ENCODE measurements around the gene MYLK2.
A peak's percentile ranks its signal among the peaks of the same experiment; 100 is the strongest.
"Not testable (repeated sequence)": the region's sequence is repeated elsewhere in the genome, so short reads cannot be mapped to it uniquely, and the experiment has no call there.

The MYLK2 gene

DNA sequence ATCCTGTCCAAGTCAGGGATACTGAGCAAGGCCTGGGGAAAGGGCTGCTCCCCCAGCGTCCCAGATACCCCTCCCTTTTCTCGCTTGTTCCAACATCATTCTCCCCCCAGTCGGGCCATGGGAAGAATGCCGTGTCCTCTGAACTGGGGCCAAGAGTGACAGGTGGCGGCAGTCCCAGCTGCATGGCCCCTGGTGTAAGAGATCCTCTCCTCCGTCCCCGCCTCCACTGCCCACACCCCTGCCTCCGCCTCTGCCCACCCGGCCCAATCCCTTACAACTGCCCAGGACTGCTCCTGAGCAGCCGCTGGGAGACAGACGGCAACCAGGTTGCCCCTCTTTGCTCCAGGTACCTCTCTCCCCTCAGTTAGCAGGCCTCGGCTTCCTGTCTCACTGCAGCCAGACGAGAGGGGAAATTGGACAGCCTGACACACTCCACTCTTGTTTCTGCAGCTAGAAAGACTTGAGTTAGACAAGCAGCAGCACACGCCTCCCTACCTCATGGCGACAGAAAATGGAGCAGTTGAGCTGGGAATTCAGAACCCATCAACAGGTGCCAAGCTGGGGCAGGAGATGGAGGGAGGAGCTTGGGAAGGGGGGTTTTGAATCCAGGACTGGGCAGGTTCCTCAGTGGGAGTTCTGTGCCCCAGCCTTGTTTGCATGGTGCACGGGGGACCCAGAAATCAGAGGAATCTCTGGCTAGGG, at the start of gene MYLK2:
Gene MYLK2 (plus strand): TSS at position 274 of the 702 bp plus-strand sequence. CDS start 225 bp downstream, at position 499.
- DNase-seq: peak; percentile 83

DNA sequence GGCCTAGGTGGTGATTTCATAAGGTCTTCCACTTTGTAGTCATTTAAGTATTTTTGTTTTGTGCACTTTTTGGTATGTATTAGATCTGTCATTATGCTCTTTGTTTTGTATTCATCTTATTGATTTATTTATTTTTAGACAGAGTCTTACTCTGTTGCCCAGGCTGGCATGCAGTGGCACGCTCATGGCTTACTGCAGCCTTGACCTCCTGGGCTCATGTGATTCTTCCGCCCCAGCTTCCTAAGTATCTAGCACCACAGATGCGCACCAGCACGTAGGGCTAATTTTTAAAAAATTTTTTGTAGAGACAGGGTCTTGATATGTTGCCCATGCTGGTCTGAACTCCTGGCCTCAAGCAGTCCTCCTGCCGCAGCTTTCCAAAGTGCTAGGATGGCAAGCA, 49.5 kb upstream of the MYLK2 start:
- no peak for DNase-seq

DNA sequence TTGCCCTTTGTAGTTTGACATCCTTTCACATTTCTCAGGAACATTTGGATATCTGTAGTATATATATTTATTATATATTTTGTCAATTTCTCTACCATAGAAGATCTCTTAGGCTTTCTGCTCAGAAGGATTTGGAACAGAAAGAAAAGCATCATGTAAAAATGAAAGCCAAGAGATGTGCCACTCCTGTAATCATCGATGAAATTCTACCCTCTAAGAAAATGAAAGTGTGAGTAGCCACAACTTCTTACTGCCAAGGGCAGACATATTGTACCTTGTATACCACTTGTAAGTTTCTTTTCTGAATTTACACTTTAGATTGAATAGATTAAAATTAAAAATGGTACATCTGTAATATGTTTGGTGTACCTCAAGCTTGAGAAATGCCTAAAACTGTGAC, 48.9 kb upstream of the MYLK2 start:
- DNase-seq: no peak

DNA sequence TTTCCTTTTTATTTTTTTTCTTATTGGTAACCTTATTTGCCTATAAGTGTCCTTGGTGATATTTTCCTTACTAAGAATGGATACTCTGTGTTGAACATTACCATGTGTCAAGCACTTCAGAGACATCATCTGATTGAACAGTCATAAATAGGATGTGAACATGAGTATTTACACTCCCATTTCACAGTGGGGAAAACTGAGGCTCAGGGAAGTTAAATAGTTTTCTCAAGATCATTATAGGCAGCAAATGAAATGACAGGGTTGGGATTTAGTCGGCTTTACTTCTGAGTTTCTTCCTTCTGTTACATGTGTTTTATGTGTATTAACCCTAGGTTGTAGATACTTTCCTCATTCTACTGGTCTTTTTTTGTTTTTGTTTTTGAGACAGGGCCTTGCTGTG, 44.7 kb upstream of the MYLK2 start:
- DNase-seq: no peak

DNA sequence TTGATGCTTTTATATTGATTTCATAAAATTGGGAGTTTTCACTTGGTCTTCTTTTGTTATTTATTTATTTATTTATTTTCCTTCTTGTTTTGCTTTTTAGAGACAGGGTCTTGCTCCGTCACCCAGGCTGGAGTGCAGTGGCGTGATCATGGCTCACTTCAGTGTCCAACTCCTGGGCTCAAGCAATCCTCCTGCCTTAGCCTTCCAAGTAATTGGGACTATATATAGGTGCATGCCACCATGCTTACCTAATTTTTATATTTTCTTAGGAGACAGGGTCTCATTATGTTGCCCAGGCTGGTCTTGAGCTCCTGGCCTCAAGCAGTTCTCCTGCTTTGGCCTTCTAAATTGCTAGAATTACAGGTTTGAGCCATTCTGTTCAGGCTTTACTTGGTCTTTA, 38.3 kb upstream of the MYLK2 start:
- DNase-seq: no peak

DNA sequence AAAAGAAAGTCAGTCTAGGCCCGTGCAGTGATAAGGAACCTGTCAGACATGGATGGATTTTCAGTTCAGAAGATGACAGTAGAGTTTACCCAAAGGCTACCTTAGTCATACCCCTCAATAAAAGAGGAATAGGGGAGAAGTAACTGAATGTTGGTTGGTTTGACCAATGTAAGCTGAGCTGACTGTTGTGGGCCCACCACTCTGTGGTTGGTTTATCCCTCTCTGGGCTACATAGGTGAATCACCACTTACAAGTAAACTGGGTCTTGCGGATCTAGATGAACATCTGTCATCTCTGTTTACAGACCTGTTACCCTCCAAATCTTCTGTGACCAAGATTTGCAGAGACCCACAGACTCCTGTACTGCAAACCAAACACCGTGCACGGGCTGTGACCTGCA, 37.2 kb upstream of the MYLK2 start:
- DNase-seq: no peak

DNA sequence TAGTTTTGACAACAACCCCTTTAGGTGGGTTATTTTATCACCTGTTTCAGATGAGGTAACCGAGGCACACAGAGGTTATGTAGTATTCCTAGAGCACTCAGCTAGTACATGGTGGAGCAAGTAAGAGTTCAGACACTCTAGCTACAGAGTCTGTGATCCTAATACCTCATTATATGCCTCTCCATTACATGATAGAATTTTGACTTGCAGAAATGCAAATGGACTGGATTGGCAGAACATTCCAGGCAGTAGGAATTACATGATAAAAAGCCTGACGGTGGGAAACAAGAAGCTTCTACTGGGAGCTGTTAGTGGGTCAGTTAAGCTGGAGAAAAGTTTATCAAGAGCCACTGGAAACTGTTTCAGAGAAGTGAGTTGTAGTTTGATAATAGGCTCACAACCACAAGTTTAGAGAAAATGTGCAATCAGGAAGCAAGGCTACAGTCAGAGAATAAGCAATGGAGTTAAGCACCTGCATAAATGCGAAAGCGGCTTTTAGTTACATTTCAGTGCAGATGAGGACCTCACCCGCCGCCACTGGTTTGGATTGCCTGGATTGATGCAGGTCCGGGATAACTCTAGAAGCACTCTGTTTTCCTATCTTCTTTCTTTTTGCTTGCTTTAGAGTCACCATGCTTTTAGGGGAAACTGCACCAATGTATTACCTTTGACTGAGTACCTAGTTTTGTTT, 34.7 kb upstream of the MYLK2 start:
- DNase-seq: no peak

DNA sequence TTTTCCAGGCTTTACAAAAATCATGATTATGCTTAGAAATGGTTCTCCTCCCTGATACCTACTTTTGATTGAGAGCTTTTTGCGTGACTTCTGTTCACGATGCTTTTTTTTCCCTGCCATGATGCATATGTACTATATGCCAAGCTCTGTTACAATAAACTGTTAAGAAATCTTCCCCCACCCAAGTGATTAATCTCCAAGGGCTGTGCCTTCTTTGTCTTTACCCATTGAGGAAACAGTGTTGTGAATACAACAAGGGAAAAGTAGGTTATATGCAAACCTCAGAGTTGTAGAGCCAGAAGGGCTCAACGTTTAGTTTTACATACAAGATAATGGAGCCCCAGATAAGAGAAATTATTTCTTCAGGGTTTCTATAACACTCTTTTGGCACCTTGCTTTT, 34.1 kb upstream of the MYLK2 start:
- DNase-seq: no peak

DNA sequence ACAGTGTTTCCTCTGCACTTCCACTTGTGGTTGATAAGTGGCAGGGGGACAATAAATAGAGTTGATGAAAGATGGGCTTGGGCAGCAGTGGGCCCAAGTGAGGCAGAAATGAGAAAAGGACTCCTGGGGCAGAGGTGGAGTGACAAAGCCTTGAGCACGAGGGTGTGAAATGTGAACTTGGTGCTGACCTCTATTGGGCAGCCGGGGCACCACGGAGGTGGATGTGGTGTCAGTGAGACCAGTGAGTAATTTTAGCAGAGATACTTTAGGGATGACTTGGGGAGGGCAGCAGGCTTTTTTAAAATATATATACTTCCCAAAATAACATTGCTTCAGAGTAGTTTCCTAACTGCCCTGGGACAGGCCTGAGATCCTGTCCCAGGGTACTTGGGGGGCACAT, 30.6 kb upstream of the MYLK2 start:
- DNase-seq: no peak

DNA sequence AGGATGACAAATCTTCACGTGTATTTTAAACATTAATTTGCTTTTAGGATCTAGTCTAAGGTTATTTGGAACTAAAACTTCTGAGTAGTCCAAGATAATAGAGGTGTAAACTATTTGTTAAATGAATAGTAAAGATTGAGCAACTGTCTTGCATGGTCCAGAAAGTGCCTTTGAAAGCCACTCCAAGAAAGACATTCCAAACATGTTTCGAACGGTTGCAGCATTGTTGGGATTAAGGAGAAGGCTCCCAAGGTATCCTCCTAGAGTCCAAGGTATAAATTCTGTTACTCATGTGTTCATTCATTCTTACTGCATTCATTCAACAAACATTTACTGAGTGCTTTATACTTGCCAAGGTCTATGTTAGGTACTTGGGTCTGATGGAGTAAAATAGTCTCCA, 28.8 kb upstream of the MYLK2 start:
- DNase-seq: no peak

DNA sequence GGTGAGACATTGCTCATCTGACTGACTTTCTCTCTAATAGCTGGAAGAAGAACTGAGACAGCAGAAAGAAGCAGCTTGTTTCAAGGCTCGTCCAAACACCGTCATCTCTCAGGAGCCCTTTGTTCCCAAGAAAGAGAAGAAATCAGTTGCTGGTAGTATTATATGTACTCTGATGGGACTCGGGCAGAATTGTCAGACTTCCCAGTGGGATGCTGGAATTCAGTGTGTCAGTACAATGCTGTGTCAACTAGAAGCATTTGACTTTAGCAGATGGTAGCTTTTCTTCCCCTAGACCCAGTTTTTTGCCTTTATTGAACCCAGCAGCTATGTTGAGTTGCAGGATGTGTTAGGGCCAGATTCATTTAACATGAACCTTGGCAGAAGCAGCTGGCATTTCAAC, 21.8 kb upstream of the MYLK2 start:
- DNase-seq: no peak

DNA sequence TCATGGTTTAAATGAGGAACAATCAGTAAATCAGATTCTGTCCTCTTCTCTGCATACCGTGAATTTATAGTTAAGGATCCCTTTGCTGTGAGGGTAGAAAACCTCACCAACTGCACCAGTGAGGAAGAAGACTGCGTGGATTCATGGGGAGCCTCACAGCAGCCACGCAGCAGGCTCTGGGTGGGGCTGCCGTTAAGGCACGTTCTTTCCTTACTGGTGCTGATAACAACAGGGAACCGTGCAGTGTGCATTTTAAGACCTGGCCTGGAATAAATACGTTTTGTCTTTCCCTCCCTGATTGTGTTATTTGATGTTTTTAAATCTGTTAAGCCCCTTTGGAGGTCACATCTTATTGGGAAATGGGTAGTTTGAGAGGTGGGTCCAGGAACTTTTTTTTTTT, 17.6 kb upstream of the MYLK2 start:
- DNase-seq: no peak

DNA sequence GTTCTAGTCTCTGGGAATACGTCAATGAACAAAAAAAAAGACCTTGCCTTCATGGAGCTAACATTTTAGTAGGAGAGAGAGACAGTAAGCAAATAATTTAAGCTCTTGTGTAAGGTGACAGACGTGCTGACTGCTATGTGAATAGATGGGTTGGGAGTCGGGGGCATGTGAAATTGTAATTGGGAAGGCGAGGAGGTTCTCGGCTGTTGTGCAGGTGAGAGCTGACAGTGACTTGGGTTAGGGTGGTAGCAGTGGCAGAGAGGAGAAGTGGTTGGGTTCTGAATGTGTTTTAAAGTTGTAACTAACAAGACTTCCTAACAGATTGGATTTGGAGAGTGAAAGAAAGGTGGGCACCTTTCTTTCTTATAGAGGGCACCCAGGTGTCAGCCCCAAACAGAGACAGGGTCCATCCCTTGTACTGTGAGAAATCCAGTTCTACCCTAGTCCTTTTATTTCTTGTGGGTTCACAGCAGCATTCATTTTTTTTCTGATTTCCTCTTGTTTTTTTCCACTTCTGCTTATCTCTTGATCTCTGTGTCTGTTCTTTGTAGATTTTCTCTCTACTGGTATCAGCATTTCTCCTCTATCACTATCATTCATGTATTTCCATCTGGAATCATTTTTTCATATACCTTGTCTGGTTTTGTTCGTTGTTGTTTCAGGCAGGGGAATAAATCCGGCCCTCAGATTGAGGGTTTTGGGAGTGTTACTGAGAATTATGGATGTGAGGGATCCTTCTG, 15.4 kb upstream of the MYLK2 start:
- DNase-seq: no peak

DNA sequence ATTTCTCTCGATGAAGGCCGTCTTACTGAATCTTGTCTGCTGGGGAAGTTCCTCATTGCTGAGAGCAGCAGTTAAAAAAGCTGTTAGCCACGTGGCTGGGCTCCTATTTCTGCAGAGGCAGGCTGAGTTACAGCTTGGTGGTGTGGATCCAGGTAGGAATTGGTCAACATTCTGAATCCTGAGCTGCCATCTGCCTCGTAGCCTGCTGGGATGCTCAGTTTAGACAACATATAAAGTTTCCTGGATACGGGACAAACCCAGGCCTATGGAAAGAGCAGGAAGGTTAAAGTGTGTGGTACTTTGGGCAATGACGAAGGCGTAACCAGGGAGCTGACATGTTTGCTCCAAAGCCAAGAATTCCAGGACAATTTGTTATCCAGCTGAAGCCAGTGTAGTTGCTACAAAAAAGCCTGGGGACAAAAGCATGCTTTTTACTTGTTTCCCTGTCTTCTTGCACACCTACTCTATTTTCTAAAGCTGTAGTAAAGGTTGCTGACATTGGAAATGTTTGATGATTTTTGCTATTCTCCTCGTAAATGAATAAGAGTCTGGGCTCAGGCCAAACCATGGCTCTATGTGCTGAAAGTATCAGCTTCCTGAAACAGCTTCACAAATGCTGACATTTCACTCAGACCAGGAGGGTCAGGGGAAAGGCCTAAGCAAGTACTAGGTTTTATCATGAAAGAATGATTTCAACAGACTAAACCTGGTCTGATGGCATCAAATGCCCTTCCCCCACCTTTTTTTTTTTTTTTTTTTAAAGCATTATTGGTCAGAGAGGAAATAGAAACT, 12.4 kb upstream of the MYLK2 start:
- no peak for DNase-seq

DNA sequence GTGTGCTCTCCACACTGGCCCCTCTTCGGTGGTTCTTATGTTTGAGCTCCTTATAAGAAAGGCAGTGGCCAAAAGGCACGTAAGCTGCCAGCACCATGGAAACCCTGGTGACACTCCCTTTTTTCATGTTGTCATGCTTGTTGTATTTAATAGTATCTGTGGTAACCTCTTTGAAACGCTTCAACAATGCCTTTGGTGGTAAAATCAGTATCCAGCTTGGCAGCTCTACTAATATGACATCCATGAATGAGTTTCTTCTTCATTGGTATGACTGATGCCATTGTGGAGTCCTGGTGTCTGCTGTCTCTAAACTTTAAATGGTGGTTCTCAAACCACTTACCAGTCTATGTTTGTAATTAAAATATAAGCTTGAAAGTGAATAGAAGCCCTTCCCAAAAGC, 10.7 kb upstream of the MYLK2 start:
- no peak for DNase-seq

DNA sequence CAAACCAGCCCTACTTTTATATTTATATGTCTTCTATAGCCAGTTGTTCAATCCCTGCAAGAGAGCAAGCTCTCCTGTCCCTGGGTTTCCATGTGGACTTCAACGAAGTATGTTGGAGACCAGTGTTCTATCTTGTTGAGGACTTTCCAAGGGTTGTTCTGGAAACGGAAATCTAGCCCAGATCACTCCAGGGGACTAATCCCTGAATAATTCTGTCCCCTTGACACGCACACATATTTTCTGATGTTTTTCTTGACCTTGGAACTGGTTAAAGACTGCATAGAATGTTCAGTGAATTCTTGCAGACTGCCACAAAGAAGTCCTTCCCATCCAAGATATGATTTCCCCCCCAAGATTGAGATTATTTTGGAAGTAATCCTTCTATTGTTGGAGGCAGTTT, 9.5 kb upstream of the MYLK2 start:
- no peak for DNase-seq

DNA sequence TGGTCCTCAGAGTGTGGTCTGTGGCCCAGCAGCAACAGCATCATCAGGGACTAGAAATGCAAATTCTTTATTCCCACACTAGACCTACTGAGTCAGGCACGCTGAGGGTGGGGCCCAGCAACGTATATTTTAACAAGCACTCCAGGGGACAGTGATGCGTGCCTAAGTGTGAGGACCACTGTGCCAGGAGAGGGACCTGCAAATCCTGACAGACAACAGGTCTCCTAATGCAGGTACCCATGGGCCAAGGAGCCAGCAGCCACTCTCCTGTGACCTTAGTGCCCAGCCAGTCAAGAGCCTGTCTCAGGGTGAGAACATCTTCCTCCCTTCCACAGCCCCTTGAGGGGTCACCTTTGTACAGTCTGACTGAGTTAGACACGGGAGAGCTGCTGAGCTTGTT, 8.0 kb upstream of the MYLK2 start:
- DNase-seq: no peak

DNA sequence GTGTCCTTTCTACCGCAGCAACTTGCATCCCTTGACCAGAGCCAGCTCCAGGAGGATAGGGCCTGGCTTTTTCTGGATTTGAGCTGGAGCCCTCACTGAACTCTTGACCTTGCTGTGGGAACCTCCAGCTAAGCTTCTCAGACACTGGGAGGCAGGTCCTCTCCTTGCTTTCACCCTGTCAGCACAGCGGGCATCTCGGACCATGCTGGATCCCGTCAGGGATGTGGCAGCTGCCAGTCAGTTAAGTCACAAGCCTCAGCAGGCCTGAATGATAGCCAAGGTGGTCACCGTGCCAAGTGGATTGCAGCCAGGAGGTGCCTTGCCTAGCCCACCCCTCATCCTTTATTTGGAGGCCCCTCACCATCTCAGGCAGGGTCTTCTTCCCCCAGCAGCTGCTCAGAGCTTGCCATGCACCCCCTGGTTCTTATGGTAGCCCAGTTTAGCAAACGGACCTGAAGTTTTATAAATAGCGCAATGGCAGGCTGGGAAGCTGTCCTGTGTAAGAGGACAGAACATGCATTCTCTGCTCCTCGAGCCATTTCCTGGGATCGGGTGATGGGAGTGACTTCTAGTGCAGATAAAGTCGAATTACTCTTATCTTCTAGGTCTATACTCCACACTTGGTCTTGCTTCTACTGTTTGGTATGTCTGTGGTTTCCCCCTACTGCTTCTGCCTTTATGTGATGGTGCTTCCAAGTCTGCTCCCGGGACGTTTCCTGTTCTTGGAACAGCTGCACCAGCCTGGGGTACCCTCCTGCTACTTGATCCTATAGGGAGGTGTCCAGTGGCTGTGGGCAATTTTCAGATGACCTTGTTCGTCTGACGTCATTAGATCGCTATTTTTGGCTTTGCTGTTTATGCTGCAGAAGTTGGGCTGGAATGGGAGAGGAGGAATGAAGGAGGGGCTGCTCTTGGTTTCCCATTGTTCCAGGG, 7.1 kb upstream of the MYLK2 start:
- DNase-seq: no peak

DNA sequence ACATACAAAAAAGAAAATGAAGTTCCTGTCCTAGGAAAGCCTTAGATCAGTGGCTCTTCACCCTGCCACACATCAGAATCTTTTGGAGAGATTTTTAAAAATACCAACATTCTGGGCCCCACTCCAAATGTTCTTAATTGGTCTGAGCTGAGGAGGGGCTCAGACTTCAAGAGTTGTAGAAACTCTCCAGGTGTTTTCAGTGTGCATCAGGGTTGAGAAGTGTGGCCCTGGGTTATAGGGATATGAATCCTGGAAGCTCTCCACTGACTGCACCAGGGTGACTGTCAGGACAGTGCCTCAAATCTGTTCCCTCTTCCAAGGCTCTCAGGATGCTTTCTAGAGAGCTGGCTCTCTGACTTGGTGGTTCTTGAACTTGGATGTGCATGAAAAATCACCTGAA, 5.5 kb upstream of the MYLK2 start:
- no peak for DNase-seq

DNA sequence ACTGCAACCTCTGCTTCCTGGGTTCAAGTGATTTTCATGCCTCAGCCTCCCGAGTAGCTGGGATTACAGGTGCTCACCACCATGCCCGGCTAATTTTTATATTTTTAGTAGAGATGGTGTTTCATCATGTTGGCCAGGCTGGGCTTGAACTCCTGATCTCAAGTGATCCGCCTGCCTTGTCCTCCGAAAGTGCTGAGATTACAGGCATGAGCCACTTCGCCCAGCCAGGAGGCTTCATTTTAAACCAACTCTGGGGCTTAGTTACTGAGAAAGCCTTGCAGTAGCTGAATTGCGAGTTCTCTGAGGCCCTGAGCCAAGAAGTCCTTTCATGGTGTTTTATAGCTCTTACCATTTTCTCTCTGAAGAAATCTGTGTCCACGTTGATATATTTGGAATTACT, 5.0 kb upstream of the MYLK2 start:
- not testable (repeated sequence) for DNase-seq

DNA sequence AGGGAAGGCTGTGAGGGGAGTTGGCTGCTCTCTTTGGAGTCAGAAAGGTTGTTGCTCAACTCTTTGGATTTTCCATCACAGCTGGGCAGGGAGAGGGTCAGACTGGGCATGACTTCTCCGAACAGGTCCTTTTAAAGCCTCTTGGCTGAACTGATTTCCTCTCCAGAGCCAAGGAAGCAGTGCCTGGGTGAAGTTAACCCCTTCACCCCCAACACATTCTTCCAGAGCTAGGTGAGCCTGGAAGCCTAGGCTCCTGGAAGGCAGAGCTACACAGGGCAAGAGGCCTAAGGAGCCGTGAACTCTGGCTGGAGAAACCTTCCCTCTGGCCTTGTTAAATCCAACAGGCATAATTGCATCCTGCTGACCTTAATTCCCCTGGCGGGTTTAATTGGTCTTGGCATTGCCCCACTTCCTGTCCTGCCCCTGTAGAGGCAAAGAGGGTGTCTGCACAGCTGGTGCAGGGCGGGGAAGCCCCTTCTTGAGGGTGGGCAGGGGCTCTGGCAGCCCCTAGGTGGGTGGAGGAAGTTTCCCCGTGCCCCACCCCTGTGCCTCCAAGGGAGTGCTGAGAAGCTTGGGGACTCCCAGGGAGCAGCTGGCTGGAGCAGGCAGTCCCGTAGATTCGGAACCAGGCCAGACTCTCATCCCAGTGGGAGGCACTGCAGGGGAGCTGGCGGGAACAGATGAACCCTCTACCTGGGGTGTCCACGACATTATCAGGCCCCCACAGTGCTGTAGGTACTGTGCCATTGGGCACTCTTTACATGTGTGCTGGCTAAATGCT, 3.6 kb upstream of the MYLK2 start:
- peak; percentile 36 for DNase-seq
